Measurements from ENCODE around the gene CORO2A. TPM values are rescaled to one million over a fixed set of nuclear protein-coding genes. Genes with fewer than 3 reads are reported as not detected.

CORO2A gene
- total and polyA plus RNA-seq, 2 of the 13 experiments (the other 11 are each of a cell fraction or from before 2014, with no cell fraction given), result 14.4 to 15.3 TPM

DNA sequence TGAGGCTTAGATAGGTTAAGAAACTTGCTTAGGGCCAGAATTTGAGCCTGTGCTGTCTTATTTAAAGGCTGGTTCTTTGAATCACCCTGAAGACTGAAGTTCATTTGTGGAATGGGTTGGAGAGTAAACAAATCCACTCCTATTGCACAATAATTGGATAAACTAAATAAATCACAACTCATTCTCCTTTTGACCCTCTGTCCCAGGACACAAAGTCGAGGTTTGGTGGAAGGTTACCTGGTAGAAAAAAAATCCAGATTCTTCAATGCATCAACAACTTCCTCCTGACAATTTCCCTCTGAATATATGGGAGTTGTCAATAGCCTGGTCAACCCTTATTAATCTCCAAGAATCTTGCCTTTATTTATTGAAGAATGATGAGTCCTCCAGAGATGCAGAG lies 34.1 kb upstream of the CORO2A start (continued):
- TF ChIP-seq EP300 (IDR thresholded peaks at IDR 0.05; ENCODE audit: low read depth in 2 of 2, low read length in 2 of 2) (peak in 1 of 2 experiments; percentile 75; a peak in 2 of 4 replicates), EP300 (CRISPR knock-in tag; IDR thresholded peaks at IDR 0.05; ENCODE audit: borderline replicate concordance) (no peak), RXRB (CRISPR knock-in tag; IDR thresholded peaks at IDR 0.05; ENCODE audit: borderline replicate concordance) (peak; percentile 72; the same call in 1 of the 2 replicates), ZNF841 (CRISPR knock-in tag; IDR thresholded peaks at IDR 0.05; ENCODE audit: borderline replicate concordance) (no peak), LCORL (IDR thresholded peaks at IDR 0.05) (no peak), LCORL (CRISPR knock-in tag; IDR thresholded peaks at IDR 0.05) (peak; percentile 85; the same call in 1 of the 2 replicates), PCBP2 (optimal IDR thresholded peaks at IDR 0.05; ENCODE audit: low read depth, low read length, poor library complexity, severe bottlenecking) (no peak), CENPT (CRISPR knock-in tag; IDR thresholded peaks at IDR 0.05; ENCODE audit: low read depth) (no peak), FOXJ3 (CRISPR knock-in tag; IDR thresholded peaks at IDR 0.05; ENCODE audit: borderline replicate concordance) (peak; percentile 42; the same call in 1 of the 2 replicates), KDM4B (CRISPR knock-in tag; IDR thresholded peaks at IDR 0.05) (no peak), HDAC2 (CRISPR knock-in tag; IDR thresholded peaks at IDR 0.05) (peak; percentile 84; the same call in 1 of the 2 replicates), ZNF567 (CRISPR knock-in tag; IDR thresholded peaks at IDR 0.05; ENCODE audit: borderline replicate concordance) (no peak), SOX13 (IDR thresholded peaks at IDR 0.05) (no peak), SOX13 (CRISPR knock-in tag; conservative IDR thresholded peaks at IDR 0.05 in 1 of 2, IDR thresholded peaks at IDR 0.05 in 1 of 2) (peak in 1 of 2 experiments; percentile 73; a peak in 2 of 4 replicates), CEBPB (IDR thresholded peaks at IDR 0.05; ENCODE audit: borderline replicate concordance, low read depth, low read length) (peak; percentile 99), BORCS8-MEF2B (CRISPR knock-in tag; IDR thresholded peaks at IDR 0.05) (no peak), HMG20A (CRISPR knock-in tag; IDR thresholded peaks at IDR 0.05; ENCODE audit: borderline replicate concordance) (peak; percentile 96), SATB2 (CRISPR knock-in tag; IDR thresholded peaks at IDR 0.05) (no peak), NCOR1 (IDR thresholded peaks at IDR 0.05; ENCODE audit: borderline replicate concordance, low read length) (peak; percentile 94), RARG (CRISPR knock-in tag; IDR thresholded peaks at IDR 0.05; ENCODE audit: low read depth) (no peak), GATA4 (IDR thresholded peaks at IDR 0.05; ENCODE audit: borderline replicate concordance, low read depth) (no peak), PAWR (CRISPR knock-in tag; IDR thresholded peaks at IDR 0.05; ENCODE audit: borderline replicate concordance) (no peak), TARDBP (CRISPR knock-in tag; IDR thresholded peaks at IDR 0.05) (peak; percentile 56; the same call in 1 of the 2 replicates), CEBPG (CRISPR knock-in tag; IDR thresholded peaks at IDR 0.05) (peak; percentile 96), ZNF577 (CRISPR knock-in tag; IDR thresholded peaks at IDR 0.05; ENCODE audit: borderline replicate concordance, low read depth) (no peak)
- TF ChIP-seq, protein P1, sequence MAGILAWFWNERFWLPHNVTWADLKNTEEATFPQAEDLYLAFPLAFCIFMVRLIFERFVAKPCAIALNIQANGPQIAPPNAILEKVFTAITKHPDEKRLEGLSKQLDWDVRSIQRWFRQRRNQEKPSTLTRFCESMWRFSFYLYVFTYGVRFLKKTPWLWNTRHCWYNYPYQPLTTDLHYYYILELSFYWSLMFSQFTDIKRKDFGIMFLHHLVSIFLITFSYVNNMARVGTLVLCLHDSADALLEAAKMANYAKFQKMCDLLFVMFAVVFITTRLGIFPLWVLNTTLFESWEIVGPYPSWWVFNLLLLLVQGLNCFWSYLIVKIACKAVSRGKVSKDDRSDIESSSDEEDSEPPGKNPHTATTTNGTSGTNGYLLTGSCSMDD (CRISPR knock-in tag; IDR thresholded peaks at IDR 0.05), result no peak
- TF ChIP-seq, protein P2, sequence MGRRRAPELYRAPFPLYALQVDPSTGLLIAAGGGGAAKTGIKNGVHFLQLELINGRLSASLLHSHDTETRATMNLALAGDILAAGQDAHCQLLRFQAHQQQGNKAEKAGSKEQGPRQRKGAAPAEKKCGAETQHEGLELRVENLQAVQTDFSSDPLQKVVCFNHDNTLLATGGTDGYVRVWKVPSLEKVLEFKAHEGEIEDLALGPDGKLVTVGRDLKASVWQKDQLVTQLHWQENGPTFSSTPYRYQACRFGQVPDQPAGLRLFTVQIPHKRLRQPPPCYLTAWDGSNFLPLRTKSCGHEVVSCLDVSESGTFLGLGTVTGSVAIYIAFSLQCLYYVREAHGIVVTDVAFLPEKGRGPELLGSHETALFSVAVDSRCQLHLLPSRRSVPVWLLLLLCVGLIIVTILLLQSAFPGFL (CRISPR knock-in tag; IDR thresholded peaks at IDR 0.05), result no peak
- TF ChIP-seq, protein P3, sequence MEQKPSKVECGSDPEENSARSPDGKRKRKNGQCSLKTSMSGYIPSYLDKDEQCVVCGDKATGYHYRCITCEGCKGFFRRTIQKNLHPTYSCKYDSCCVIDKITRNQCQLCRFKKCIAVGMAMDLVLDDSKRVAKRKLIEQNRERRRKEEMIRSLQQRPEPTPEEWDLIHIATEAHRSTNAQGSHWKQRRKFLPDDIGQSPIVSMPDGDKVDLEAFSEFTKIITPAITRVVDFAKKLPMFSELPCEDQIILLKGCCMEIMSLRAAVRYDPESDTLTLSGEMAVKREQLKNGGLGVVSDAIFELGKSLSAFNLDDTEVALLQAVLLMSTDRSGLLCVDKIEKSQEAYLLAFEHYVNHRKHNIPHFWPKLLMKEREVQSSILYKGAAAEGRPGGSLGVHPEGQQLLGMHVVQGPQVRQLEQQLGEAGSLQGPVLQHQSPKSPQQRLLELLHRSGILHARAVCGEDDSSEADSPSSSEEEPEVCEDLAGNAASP (CRISPR knock-in tag; IDR thresholded peaks at IDR 0.05; ENCODE audit: borderline replicate concordance), result peak; percentile 87
- TF ChIP-seq, protein P4, sequence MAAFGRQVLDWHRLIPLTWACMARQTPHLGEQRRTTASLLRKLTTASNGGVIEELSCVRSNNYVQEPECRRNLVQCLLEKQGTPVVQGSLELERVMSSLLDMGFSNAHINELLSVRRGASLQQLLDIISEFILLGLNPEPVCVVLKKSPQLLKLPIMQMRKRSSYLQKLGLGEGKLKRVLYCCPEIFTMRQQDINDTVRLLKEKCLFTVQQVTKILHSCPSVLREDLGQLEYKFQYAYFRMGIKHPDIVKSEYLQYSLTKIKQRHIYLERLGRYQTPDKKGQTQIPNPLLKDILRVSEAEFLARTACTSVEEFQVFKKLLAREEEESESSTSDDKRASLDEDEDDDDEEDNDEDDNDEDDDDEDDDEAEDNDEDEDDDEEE (CRISPR knock-in tag; IDR thresholded peaks at IDR 0.05), result no peak

All from HepG2 (cell line).